LNCaP clone FGC (cell line): Measurements from ENCODE around the gene RABGAP1L.

Experiments
- DNase-seq: peaks from one replicate; pipeline ENCODE4 v3.0.0-alpha.2; 2011; ENCODE audit warnings: low read depth
- H3K4me3 ChIP-seq: 2 replicates; pipeline ENCODE4 v1.5.1; 2011; ENCODE audit warnings: mild to moderate bottlenecking, low read depth, low read length, control low read depth
- CTCF ChIP-seq: IDR thresholded peaks from 2 replicates; pipeline ENCODE4 v1.5.1; 2012; ENCODE audit warnings: mild to moderate bottlenecking; ENCODE audit not compliant: control insufficient read depth, insufficient read depth; ENCODE audit errors: extremely low read depth

Gene RABGAP1L

DNA sequence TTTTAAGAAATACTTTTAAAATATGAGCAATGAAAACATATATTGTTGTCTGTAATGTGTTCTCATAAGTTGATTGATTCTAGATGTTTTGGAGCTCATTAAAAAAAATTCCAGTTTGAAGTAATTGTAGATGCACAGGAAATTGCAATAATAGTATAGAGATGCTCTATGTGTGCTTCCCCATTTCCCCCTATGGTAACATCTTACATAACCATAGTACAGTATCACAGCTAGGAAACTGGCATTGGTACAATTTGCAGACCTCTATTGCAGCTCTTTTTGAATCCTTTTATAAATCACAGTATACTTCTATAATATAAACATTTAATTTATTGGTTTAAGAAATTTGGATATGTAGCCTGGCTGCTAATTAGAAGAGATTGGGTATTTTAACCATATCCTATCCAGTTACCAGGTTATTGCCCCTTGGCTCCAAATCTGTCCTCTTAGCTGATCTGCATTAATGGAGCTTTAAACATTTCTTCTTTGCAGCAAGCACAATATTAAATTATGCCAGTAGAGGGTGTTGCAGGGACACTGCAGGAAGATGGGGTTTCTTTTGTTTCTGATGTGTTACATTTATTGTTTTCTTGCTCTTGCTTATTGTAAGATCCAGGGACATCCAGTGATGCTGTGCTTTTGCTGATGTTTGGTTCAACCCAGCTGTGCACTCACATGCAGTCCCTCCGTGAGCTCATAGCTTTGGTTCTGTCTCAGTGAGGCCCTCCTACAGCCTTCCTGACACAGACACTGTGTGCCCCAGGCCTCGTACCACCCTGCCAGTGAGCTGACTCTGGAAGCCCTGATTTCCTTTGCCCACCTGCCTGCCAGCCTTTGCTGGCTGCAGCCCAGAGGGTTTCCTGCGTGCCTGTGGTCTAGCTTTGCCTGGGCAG is 103.3 kb downstream of the RABGAP1L start:
- peak; percentile 32 for DNase-seq
- peak; percentile 90 for TF ChIP-seq CTCF
- no peak overlapping the region for H3K4me3 ChIP-seq

- no peak overlapping the region for H3K4me3 ChIP-seq
- TF ChIP-seq CTCF, result no peak
- DNase-seq, result no peak
These were observed 106.0 kb downstream of the RABGAP1L start for GRCh38 chr1:174265282-174265681.

DNA sequence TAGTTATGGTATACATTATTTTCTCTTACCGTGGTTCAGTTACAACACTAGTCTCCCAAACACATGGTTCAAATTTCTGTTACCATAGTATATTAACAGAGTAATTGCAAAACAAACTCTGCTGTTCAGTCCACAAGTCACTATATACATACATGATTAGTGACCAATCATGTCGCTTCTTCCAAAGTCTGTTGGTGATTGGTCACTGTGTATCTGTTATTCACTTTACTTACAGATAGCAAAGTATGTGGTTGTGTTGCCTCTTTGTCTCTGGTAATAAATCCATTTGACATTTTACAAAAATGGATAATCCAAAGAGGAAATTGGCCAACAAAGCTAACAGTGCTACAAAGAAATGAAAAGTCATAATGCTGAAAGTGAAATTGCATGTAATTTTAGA is 107.2 kb downstream of the RABGAP1L start:
- TF ChIP-seq CTCF, result no peak
- no peak overlapping the region for H3K4me3 ChIP-seq
- DNase-seq, result no peak

GRCh38 chr1:174266991-174267612 is 107.8 kb downstream of the RABGAP1L start:
- TF ChIP-seq CTCF, result no peak

GRCh38 chr1:174269989-174270651 is 110.8 kb downstream of the RABGAP1L start:
- H3K4me3 ChIP-seq, result no peak overlapping the region
- TF ChIP-seq CTCF, result no peak
- no peak for DNase-seq

More at GRCh38 chr1:174266991-174267612, 107.8 kb downstream of the RABGAP1L start:
- DNase-seq, result no peak
- no peak overlapping the region for H3K4me3 ChIP-seq

- no peak for TF ChIP-seq CTCF
- DNase-seq, result no peak
- no peak overlapping the region for H3K4me3 ChIP-seq
These were observed 113.9 kb downstream of the RABGAP1L start for GRCh38 chr1:174273190-174273589.
